Body of pancreas (tissue), 4 donors: Measurements from ENCODE around the gene MYO1G. TPM values are rescaled to one million over a fixed set of nuclear protein-coding genes. Genes with fewer than 3 reads are reported as not detected.
A peak's percentile ranks its signal among the peaks of the same experiment; 100 is the strongest.

Experiments used
- ATAC-seq: fragments of 150-250 bp; one replicate; pipeline ENCODE4 v1.9.1; 2016
- DNase-seq, 4 donors: peaks; one replicate each; pipeline ENCODE4 v3.0.0-alpha.2; 2019
- H3K27ac ChIP-seq, 4 donors: fragments of 200-600 bp; sonication (generic); 1 replicate in 3 of 4; 2 replicates in 1 of 4; pipeline versions ENCODE4 v1.5.1 to v1.6.1; 2016 to 2019; ENCODE audit warnings: mild to moderate bottlenecking in 1 of 4, mixed read lengths in 1 of 4, moderate library complexity in 1 of 4
- H3K27me3 ChIP-seq, 2 donors: fragments of 200-600 bp; sonication (generic); one replicate each; pipeline ENCODE4 v1.6.0; 2016; ENCODE audit warnings: mild to moderate bottlenecking in 1 of 2
- H3K36me3 ChIP-seq, 2 donors: fragments of 200-600 bp; sonication (generic); replicated peaks in 1 of 2; 2 replicates each; pipeline ENCODE4 v1.5.1; 2016; ENCODE audit warnings: low read depth in 2 of 2; ENCODE audit not compliant: insufficient read depth in 1 of 2
- H3K4me1 ChIP-seq: fragments of 200-600 bp; sonication (generic); one replicate; pipeline ENCODE4 v1.6.0; 2016
- H3K4me3 ChIP-seq, 2 donors: fragments of 200-600 bp; sonication (generic); 1 replicate in 1 of 2; 2 replicates in 1 of 2; pipeline ENCODE4 v1.5.1; 2016 to 2019
- H3K9me3 ChIP-seq, 3 donors: fragments of 200-600 bp; sonication (generic); 1 replicate in 2 of 3; 2 replicates in 1 of 3; pipeline ENCODE4 v1.5.1; 2016
- POLR2A ChIP-seq, 3 donors: fragments of 450-650 bp; IDR thresholded peaks; one replicate each; pipeline ENCODE4 v1.6.1; 2016; ENCODE audit warnings: antibody characterized with exemption in 3 of 3, mild to moderate bottlenecking in 2 of 3
- WGBS, 2 donors: methylation state at CpG; one replicate each; pipeline ENCODE4 v1.1.5; 2017; 5-methylcytosine and 5-hydroxymethylcytosine counted together
- intact Hi-C: fragments of 100-400 bp; cut with DNase I; formaldehyde crosslinking; loops from one replicate; pipeline ENCODE4 v1.15.1; 2023
- total RNA-seq, 2 donors: library from RNA; depleted of rRNA; stranded (reverse); fragments of >200 nt; gene quantifications; one replicate each; pipeline ENCODE4 v1.1.0, GENCODE V29; 2016
- TF ChIP-seq, protein P1 (sequence below), 7 experiments: fragments of 450-650 bp in 4 of 7; fragments of 200-600 bp in 3 of 7; sonication (generic) in 3 of 7; IDR thresholded peaks; one replicate each; pipeline ENCODE4 v1.5.1; 2016 to 2019; ENCODE audit warnings: antibody characterized with exemption in 7 of 7

MYO1G gene
- total RNA-seq, 2 donors from 2014 or later = 2.3 to 3.3 TPM

DNA sequence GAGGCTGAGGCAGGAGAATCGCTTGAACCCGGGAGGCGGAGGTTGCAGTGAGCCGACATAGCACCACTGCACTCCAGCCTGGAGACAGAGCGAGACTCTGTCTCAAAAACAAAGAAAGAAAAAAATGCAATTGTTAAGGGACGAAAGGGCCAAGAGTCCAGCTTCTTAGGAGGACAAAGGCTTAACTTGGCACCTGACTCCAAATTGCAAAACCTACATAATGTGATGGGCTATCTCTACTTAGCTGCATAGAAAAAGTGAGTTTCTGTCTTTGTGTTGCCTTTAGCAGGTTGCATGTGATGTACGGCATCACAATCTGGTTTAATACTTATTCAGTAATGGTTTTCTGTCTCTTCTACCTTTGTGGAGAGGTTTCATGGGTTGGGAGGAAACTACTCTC lies 8.6 kb upstream of the MYO1G start:
- Histone ChIP-seq H3K27ac (peak overlapping the region in 2 of 4 donors; percentile 93 to 96), H3K9me3 (no peaks in the 10 kb centered on the region), H3K4me3 (no peak overlapping the region), H3K36me3 (peaks cover 3 to 12% of the 10 kb centered on the region in 2 donors), H3K4me1 (peaks cover 50% of the 10 kb centered on the region), H3K27me3 (no peaks in the 10 kb centered on the region)
- no peak for DNase-seq
- ATAC-seq = no peak
- 89 to 92% methylated on average over 7 of the region's 7 CpGs for WGBS, 2 donors
- intact Hi-C loops = no loop called here
- TF ChIP-seq POLR2A (IDR thresholded peaks at IDR 0.05) = no peak
- TF ChIP-seq, protein P1, sequence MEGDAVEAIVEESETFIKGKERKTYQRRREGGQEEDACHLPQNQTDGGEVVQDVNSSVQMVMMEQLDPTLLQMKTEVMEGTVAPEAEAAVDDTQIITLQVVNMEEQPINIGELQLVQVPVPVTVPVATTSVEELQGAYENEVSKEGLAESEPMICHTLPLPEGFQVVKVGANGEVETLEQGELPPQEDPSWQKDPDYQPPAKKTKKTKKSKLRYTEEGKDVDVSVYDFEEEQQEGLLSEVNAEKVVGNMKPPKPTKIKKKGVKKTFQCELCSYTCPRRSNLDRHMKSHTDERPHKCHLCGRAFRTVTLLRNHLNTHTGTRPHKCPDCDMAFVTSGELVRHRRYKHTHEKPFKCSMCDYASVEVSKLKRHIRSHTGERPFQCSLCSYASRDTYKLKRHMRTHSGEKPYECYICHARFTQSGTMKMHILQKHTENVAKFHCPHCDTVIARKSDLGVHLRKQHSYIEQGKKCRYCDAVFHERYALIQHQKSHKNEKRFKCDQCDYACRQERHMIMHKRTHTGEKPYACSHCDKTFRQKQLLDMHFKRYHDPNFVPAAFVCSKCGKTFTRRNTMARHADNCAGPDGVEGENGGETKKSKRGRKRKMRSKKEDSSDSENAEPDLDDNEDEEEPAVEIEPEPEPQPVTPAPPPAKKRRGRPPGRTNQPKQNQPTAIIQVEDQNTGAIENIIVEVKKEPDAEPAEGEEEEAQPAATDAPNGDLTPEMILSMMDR (IDR thresholded peaks at IDR 0.05) = no peak

DNA sequence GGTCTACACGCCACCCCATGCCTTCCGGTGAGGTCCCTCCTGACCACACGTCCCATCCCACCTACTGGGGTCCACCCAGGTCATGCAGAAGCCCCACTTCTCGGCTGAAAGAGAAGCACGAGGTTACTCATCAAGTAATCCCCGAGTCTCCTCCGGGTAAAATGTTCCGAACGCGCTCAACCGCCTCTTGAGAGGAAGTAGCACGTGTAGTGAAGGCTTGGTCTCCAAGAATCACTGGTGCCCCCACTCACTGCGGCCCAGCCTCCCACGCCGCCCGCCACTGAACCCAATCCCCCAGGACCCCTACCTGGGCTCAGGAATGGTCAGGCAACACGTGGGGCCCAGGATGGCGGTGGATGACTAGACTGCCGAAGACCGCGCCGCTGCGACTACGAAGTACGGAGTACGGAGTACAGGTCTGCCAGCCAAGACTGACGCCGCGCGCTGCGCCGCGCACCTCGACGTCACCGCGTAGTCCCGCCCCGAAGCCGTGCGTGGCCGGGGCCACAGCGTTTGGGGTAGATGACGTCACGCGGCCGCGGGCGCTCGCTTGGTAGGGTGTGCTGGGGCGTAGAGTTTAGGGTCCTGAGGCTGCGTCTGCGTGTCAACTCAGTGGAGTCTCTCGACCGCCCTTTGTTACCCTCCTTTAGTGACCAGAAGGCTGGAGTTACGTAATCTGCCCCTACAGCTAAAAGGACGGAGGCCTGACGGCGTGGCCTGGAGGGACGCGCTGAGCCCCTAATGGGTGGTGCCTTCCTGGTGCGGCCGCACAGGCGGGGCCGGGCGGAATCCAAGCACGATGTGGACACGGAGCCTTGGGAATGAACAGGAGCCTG lies 7.6 kb upstream of the MYO1G start:
- Histone ChIP-seq H3K9me3 (no peaks in the 10 kb centered on the region), H3K27me3 (no peaks in the 10 kb centered on the region), H3K4me1 (peaks cover 50% of the 10 kb centered on the region), H3K36me3 (peaks cover 4 to 15% of the 10 kb centered on the region in 2 donors), H3K27ac (peak overlapping the region; percentile 68 to 96 (median 90)), H3K4me3 (peak overlapping the region; percentile 13 to 45)
- 1 to 5% methylated on average over 18 to 68 of the region's 68 CpGs for WGBS, 2 donors
- intact Hi-C loops = no loop called here
- ATAC-seq (peak; percentile 98), DNase-seq (peak; percentile 93 to 95 (median 94))
- TF ChIP-seq, protein P1 (IDR thresholded peaks at IDR 0.05) = peak in 2 of 7 experiments; percentile 4 to 22
- peak; percentile 86 to 95 (median 94) for TF ChIP-seq POLR2A (IDR thresholded peaks at IDR 0.05)

DNA sequence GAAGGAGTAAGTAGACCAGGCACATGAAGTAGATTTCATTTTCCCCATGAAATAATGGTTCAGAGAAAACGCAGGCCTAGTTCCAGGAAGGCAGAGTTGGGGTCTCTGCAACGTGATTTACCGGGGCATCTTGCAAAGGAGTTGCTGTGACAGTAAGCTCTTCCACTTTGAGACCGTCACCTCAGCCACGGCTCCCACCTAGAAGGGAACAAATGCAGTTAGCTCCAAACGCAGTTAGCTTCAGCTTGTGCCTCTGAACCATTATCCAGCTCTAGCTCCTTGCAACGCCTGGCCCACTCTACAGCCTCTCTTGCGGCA lies 7.0 kb upstream of the MYO1G start:
- H3K36me3 ChIP-seq = peaks cover 4 to 15% of the 10 kb centered on the region in 2 donors
- ATAC-seq (peak; percentile 35), DNase-seq (no peak)
- no peaks in the 10 kb centered on the region for H3K9me3 ChIP-seq
- WGBS, 2 donors = 9 to 24% methylated on average over 8 of the region's 8 CpGs
- H3K27me3 ChIP-seq = no peaks in the 10 kb centered on the region
- H3K27ac ChIP-seq = peak overlapping the region; percentile 68 to 96 (median 90)
- intact Hi-C loops = no loop called here
- H3K4me1 ChIP-seq = peaks cover 47% of the 10 kb centered on the region
- peak overlapping the region; percentile 13 to 42 for H3K4me3 ChIP-seq
- TF ChIP-seq POLR2A (IDR thresholded peaks at IDR 0.05) = no peak
- TF ChIP-seq, protein P1 (IDR thresholded peaks at IDR 0.05) = no peak

DNA sequence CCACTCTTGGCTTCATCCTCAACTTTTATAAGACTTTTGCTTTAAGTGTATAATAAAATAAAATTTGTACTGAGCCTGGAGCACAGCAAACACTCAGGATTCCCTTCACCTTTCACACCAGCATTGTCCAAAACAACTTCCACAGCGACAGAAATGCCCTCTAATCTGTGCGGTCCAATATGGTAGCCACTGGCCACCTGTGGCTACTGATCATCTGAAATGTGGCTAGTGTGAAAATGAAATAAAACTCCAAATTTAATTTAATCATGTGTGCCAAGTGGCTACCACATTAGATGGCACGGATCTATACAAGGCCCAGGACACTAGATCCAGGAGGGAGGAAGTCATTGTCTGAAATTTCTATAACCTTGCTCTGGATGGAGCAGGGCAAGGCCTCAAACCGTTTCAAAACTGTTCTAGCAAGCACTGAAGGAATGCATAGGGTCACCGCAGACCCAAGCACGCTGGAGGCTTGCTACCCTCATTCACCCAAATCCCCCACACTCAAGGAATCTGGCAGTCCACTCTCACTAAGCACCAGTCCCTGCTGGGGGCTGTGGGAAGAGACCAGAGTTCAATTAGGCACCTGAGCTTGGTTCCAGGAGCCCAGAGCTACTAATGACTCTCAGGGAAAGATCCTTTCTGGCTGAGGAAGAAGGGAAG lies 6.3 kb upstream of the MYO1G start:
- no peak for TF ChIP-seq POLR2A (IDR thresholded peaks at IDR 0.05)
- TF ChIP-seq, protein P1 (IDR thresholded peaks at IDR 0.05) = no peak
- DNase-seq (no peak), ATAC-seq (no peak)
- H3K4me3 ChIP-seq = peak overlapping the region in 1 of 2 donors; percentile 13
- H3K27ac ChIP-seq = peak overlapping the region in 3 of 4 donors; percentile 87 to 96 (median 93)
- intact Hi-C loops = no loop called here
- peaks cover 4 to 15% of the 10 kb centered on the region in 2 donors for H3K36me3 ChIP-seq
- no peaks in the 10 kb centered on the region for H3K9me3 ChIP-seq
- H3K27me3 ChIP-seq = no peaks in the 10 kb centered on the region
- 69 to 74% methylated on average over 6 of the region's 6 CpGs for WGBS, 2 donors
- peaks cover 40% of the 10 kb centered on the region for H3K4me1 ChIP-seq
